ENCODE measurements around the gene SAP130. TPM values are rescaled to one million over a fixed set of nuclear protein-coding genes. Genes with fewer than 3 reads are reported as not detected.

The SAP130 gene
- total RNA-seq, 1 donor from 2014 or later: 17.1 TPM

DNA sequence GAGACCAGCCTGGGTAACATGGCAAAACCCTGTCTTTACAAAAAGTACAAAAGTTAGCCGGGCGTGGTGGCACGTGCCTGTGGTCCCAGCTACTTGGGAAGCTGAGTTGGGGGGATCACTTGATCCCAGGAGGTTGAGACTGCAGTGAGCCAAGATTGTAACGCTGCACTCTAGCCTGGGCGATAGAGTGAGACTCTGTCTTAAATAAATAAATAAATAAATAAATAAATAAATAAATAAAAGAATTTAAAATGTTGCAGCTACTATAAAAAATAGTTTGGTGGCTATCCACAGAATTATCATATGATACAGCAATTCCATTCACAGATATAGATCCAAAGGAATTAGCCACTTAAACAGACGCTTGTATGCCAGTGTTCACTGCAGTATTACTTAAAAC lies 92.5 kb downstream of the SAP130 start:
- no peaks in the 10 kb centered on the region for H3K9me3 Mint-ChIP-seq (ENCODE audit: low read depth)
- H3K4me1 Mint-ChIP-seq (ENCODE audit: low read depth): no peaks in the 10 kb centered on the region
- TF ChIP-seq, protein P1, sequence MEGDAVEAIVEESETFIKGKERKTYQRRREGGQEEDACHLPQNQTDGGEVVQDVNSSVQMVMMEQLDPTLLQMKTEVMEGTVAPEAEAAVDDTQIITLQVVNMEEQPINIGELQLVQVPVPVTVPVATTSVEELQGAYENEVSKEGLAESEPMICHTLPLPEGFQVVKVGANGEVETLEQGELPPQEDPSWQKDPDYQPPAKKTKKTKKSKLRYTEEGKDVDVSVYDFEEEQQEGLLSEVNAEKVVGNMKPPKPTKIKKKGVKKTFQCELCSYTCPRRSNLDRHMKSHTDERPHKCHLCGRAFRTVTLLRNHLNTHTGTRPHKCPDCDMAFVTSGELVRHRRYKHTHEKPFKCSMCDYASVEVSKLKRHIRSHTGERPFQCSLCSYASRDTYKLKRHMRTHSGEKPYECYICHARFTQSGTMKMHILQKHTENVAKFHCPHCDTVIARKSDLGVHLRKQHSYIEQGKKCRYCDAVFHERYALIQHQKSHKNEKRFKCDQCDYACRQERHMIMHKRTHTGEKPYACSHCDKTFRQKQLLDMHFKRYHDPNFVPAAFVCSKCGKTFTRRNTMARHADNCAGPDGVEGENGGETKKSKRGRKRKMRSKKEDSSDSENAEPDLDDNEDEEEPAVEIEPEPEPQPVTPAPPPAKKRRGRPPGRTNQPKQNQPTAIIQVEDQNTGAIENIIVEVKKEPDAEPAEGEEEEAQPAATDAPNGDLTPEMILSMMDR (IDR thresholded peaks at IDR 0.05): no peak
- H3K27ac Mint-ChIP-seq (ENCODE audit: unreplicated experiment): no peak overlapping the region
- no peak for DNase-seq (ENCODE audit: low spot score)
- no peak overlapping the region for H3K4me3 Mint-ChIP-seq (ENCODE audit: unreplicated experiment)
- H3K36me3 Mint-ChIP-seq (ENCODE audit: low read depth): no peaks in the 10 kb centered on the region
- no peaks in the 10 kb centered on the region for H3K27me3 Mint-ChIP-seq (ENCODE audit: low read depth)

DNA sequence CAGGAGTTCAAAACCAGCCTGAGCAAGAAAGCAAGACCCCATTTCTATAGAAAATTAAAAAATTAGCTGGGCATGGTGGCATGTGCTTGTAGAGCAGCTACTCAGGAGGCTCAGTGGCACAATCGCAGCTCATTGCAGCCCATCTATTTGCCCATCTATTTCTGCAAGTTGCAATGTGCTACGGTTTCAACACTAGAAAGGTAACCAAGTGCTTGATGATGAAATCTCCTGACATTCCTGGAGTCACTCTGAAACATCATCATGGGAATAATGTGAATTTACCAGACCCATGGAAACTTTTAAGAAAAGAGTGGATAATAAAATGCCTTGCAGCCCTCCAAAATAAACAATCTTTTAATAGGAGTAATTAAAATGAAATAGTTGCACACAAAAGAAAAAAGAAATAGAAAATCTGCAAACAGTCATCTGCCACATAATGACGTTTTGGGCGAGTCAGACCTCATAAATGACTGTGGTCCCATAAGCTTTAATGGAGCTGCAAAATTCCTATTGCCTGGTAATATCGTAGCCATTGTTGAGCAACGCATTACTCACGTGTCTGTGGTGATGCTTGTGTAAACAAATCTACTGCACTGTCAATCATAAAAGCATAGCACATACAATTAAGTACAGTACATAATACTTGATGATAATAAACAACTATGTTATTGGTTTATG lies 95.5 kb downstream of the SAP130 start:
- TF ChIP-seq, protein P1 (IDR thresholded peaks at IDR 0.05): no peak
- no peaks in the 10 kb centered on the region for H3K27me3 Mint-ChIP-seq (ENCODE audit: low read depth)
- H3K4me3 Mint-ChIP-seq (ENCODE audit: unreplicated experiment): no peak overlapping the region
- H3K4me1 Mint-ChIP-seq (ENCODE audit: low read depth): no peaks in the 10 kb centered on the region
- H3K9me3 Mint-ChIP-seq (ENCODE audit: low read depth): no peaks in the 10 kb centered on the region
- DNase-seq (ENCODE audit: low spot score): no peak
- no peaks in the 10 kb centered on the region for H3K36me3 Mint-ChIP-seq (ENCODE audit: low read depth)
- no peak overlapping the region for H3K27ac Mint-ChIP-seq (ENCODE audit: unreplicated experiment)

DNA sequence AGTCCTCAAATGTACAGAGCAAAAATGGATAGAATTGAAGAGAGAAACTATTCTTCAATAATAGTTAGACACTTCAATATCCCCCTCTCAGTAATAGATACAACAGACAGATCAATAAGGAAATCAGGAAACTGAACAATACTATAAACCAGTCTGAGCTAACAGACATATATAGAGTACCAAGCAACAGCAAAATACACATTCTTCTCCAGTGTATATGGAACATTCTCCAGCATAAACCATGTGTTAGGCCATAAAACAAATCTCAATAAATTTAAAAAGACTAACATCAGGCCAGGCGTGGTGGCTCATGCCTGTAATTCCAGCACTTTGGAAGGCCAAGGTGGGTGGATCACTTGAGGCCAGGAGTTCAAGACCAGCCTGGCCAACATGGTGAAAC lies 98.4 kb downstream of the SAP130 start:
- H3K27ac Mint-ChIP-seq (ENCODE audit: unreplicated experiment): no peak overlapping the region
- no peak overlapping the region for H3K4me3 Mint-ChIP-seq (ENCODE audit: unreplicated experiment)
- no peaks in the 10 kb centered on the region for H3K9me3 Mint-ChIP-seq (ENCODE audit: low read depth)
- TF ChIP-seq, protein P1 (IDR thresholded peaks at IDR 0.05): no peak
- H3K36me3 Mint-ChIP-seq (ENCODE audit: low read depth): no peaks in the 10 kb centered on the region
- no peak for DNase-seq (ENCODE audit: low spot score)
- no peaks in the 10 kb centered on the region for H3K27me3 Mint-ChIP-seq (ENCODE audit: low read depth)
- no peaks in the 10 kb centered on the region for H3K4me1 Mint-ChIP-seq (ENCODE audit: low read depth)

DNA sequence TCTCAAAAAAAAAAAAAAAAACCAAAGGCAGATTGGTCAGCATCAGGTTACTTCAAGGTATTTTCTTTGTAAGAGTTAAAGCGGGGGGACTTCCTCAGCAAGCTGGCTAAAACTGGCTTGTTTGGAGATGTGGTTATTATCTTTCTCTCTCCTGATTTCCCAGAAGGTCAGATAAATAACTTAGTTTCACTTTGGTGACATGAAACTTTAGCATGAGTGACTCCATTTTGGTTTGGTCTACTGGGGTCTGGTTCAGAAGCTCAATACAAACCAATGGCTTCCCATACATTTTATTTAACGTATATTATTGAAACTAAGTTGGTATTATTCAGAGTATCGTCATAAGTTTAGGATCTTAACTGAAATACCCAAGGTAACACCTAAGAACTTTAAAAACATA lies 100.5 kb downstream of the SAP130 start:
- DNase-seq (ENCODE audit: low spot score): no peak
- no peaks in the 10 kb centered on the region for H3K27me3 Mint-ChIP-seq (ENCODE audit: low read depth)
- TF ChIP-seq, protein P1 (IDR thresholded peaks at IDR 0.05): no peak
- no peaks in the 10 kb centered on the region for H3K36me3 Mint-ChIP-seq (ENCODE audit: low read depth)
- H3K4me1 Mint-ChIP-seq (ENCODE audit: low read depth): no peaks in the 10 kb centered on the region
- no peaks in the 10 kb centered on the region for H3K9me3 Mint-ChIP-seq (ENCODE audit: low read depth)
- no peak overlapping the region for H3K4me3 Mint-ChIP-seq (ENCODE audit: unreplicated experiment)
- no peak overlapping the region for H3K27ac Mint-ChIP-seq (ENCODE audit: unreplicated experiment)

DNA sequence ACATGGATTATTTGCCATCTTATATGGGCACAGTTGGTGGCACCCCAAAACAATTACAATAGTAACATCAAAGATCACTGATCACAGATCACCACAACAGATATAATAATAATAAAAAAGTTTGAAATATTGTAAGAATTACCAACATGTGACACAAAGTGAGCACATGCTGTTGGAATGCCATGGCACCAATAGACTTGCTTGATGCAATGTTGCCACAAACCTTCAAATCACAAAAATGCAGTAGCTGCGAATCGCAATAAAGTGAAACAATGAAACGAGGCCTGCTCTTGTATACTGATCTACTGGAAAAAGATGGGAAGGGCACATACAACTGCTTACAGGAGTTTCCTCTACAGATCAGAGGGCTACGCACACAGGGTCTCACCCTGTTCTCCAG lies 109.9 kb downstream of the SAP130 start:
- Mint-ChIP-seq H3K9me3 (ENCODE audit: low read depth) (peaks cover 3% of the 10 kb centered on the region), H3K4me1 (ENCODE audit: low read depth) (no peaks in the 10 kb centered on the region), H3K4me3 (ENCODE audit: unreplicated experiment) (no peak overlapping the region), H3K36me3 (ENCODE audit: low read depth) (no peaks in the 10 kb centered on the region), H3K27ac (ENCODE audit: unreplicated experiment) (no peak overlapping the region), H3K27me3 (ENCODE audit: low read depth) (no peaks in the 10 kb centered on the region)
- no peak for DNase-seq (ENCODE audit: low spot score)
- TF ChIP-seq, protein P1 (IDR thresholded peaks at IDR 0.05): no peak

Data from chondrocyte (in vitro differentiated cells).